ENCODE measurements around the gene PLET1. TPM values are rescaled to one million over a fixed set of nuclear protein-coding genes. Genes with fewer than 3 reads are reported as not detected.

The PLET1 gene
- total RNA-seq, 1 experiment from 2014 or later: not detected

- Mint-ChIP-seq H3K27me3 (ENCODE audit: low read depth) (no peaks in the 10 kb centered on the region; the same call in none of the 2 replicates), H3K36me3 (ENCODE audit: insufficient read depth in 1 of 3, low read depth in 3 of 3) (no peaks in the 10 kb centered on the region), H3K9me3 (no peaks in the 10 kb centered on the region), H3K27ac (no peak overlapping the region), H3K4me1 (peaks cover 32 to 37% of the 10 kb centered on the region in 2 experiments), H3K4me3 (no peak overlapping the region)
- H2BK120ac ChIP-seq (ENCODE audit: low read depth, low read length, poor library complexity, severe bottlenecking): no peak overlapping the region
- H3K27me3 ChIP-seq (ENCODE audit: insufficient read depth, low read length): no peaks in the 10 kb centered on the region
- H3K9me3 ChIP-seq (ENCODE audit: control insufficient read depth, low read depth, low read length): no peaks in the 10 kb centered on the region
- H3K79me2 ChIP-seq (ENCODE audit: insufficient read depth, low read length): no peaks in the 10 kb centered on the region
- no peaks in the 10 kb centered on the region for H4K20me1 ChIP-seq (ENCODE audit: control insufficient read depth, insufficient read depth, insufficient read length)
- H3K4ac ChIP-seq (ENCODE audit: low read depth, low read length): no peak overlapping the region
- no peak overlapping the region for H2BK12ac ChIP-seq (ENCODE audit: insufficient read length, low read depth, low read length)
- no peak overlapping the region for H4K91ac ChIP-seq (ENCODE audit: insufficient read length, low read depth, low read length)
- no peak overlapping the region for H3K14ac ChIP-seq (ENCODE audit: insufficient read depth, low read length)
- no peak overlapping the region for H3K27ac ChIP-seq (ENCODE audit: insufficient read length, low read depth, low read length)
- no peak overlapping the region for H3T11ph ChIP-seq (ENCODE audit: low read length)
- H3K4me2 ChIP-seq (ENCODE audit: insufficient read depth, insufficient read length, low read length): no peak overlapping the region
- no peak overlapping the region for H3K18ac ChIP-seq (ENCODE audit: insufficient read length, low read depth, low read length)
- H3K56ac ChIP-seq (ENCODE audit: insufficient read length, low read depth, low read length): no peak overlapping the region
- no CpG with 5 or more reads among the region's 17 CpGs for WGBS (ENCODE audit: extremely low coverage, insufficient read length, low lambda C conversion rate)
- no peak overlapping the region for H2BK5ac ChIP-seq (ENCODE audit: insufficient read length, low read length)
- no peak overlapping the region for H4K8ac ChIP-seq (replicated peaks; ENCODE audit: insufficient read length, low read depth, low read length)
- H2BK15ac ChIP-seq (ENCODE audit: low read depth, low read length): no peak overlapping the region
- H2AK5ac ChIP-seq (ENCODE audit: insufficient read length, low read length): no peak overlapping the region
- no peak for TF ChIP-seq CTCF (conservative IDR thresholded peaks at IDR 0.05)
- no peak overlapping the region for H4K5ac ChIP-seq (ENCODE audit: insufficient read length, low read depth, low read length)
- H3K23ac ChIP-seq (ENCODE audit: insufficient read length, low read depth, low read length): no peak overlapping the region
- no peaks in the 10 kb centered on the region for H3K23me2 ChIP-seq (ENCODE audit: insufficient read length, low read depth, low read length, poor library complexity, severe bottlenecking)
- DNase-seq: no peak
- H3K4me1 ChIP-seq (ENCODE audit: insufficient read depth, low read length): no peaks in the 10 kb centered on the region; the same call in 1 of the 2 replicates
- H2BK20ac ChIP-seq (ENCODE audit: low read depth, low read length, poor library complexity, severe bottlenecking): no peak overlapping the region
- no peaks in the 10 kb centered on the region for H3K79me1 ChIP-seq (ENCODE audit: insufficient read depth, low read depth, low read length, poor library complexity, severe bottlenecking)
- no peak overlapping the region for H2AFZ ChIP-seq (ENCODE audit: low read length)
- no peak overlapping the region for H3K9ac ChIP-seq (ENCODE audit: extremely low read depth, insufficient read length, low read length)
These were observed 39.6 kb upstream of the PLET1 start for GRCh38 chr11:112300094-112300786.
